ENCODE measurements around the gene FSTL4.

- TF ChIP-seq CTCF (IDR thresholded peaks at IDR 0.05; ENCODE audit: low read depth, low read length, missing input control) (no peak), JUND (IDR thresholded peaks at IDR 0.05) (no peak), HNF4G (IDR thresholded peaks at IDR 0.05) (no peak)
Observed at GRCh38 chr5:133292300-133292699, 320.0 kb downstream of the FSTL4 start.

Measured in liver (tissue), 3 donors.